Effector memory CD4-positive, alpha-beta T cell (primary cell): ENCODE measurements around the gene PBOV1.

Experiments
- DNase-seq, 3 donors: peaks; one replicate each; pipeline ENCODE4 v3.0.0-alpha.2; 2020
- H3K27ac ChIP-seq: 2 replicates; pipeline ENCODE4 v1.7.0; 2013; ENCODE audit warnings: mild to moderate bottlenecking, low read length, moderate library complexity; ENCODE audit not compliant: insufficient read depth, poor library complexity, severe bottlenecking
- H3K27me3 ChIP-seq: replicated peaks from 2 replicates; pipeline ENCODE4 v1.7.0; 2013; ENCODE audit warnings: mild to moderate bottlenecking, low read length; ENCODE audit not compliant: insufficient read depth, control insufficient read depth, poor library complexity, severe bottlenecking
- H3K36me3 ChIP-seq: 2 replicates; pipeline ENCODE4 v1.7.0; 2013; ENCODE audit warnings: mild to moderate bottlenecking, low read length, moderate library complexity; ENCODE audit not compliant: control insufficient read depth, insufficient read depth
- H3K4me1 ChIP-seq: 2 replicates; pipeline ENCODE4 v1.7.0; 2013; ENCODE audit warnings: low read length, mild to moderate bottlenecking; ENCODE audit not compliant: control insufficient read depth, insufficient read depth, poor library complexity, severe bottlenecking
- H3K4me3 ChIP-seq: 2 replicates; pipeline ENCODE4 v1.7.0; 2013; ENCODE audit warnings: low read length, low read depth, mild to moderate bottlenecking; ENCODE audit not compliant: insufficient read depth, poor library complexity, severe bottlenecking
- H3K9me3 ChIP-seq: 2 replicates; pipeline ENCODE4 v1.7.0; 2013; ENCODE audit warnings: mild to moderate bottlenecking, low read length, moderate library complexity; ENCODE audit not compliant: control insufficient read depth

The PBOV1 gene

GRCh38 chr6:138250513-138251247 is 32.4 kb upstream of the PBOV1 start:
- H3K36me3 ChIP-seq: no peaks in the 10 kb centered on the region
- H3K4me3 ChIP-seq: no peak overlapping the region
- H3K27me3 ChIP-seq: no peaks in the 10 kb centered on the region
- H3K9me3 ChIP-seq: no peaks in the 10 kb centered on the region
- DNase-seq: no peak
- H3K4me1 ChIP-seq: no peaks in the 10 kb centered on the region
- no peak overlapping the region for H3K27ac ChIP-seq

- no peaks in the 10 kb centered on the region for H3K36me3 ChIP-seq
- no peak for DNase-seq
- no peaks in the 10 kb centered on the region for H3K9me3 ChIP-seq
- no peaks in the 10 kb centered on the region for H3K27me3 ChIP-seq
- H3K4me1 ChIP-seq: no peaks in the 10 kb centered on the region
- no peak overlapping the region for H3K4me3 ChIP-seq
- no peak overlapping the region for H3K27ac ChIP-seq
Observed at GRCh38 chr6:138250053-138250452, 31.8 kb upstream of the PBOV1 start.

- no peak for DNase-seq
- H3K27me3 ChIP-seq: no peaks in the 10 kb centered on the region
- H3K36me3 ChIP-seq: no peaks in the 10 kb centered on the region
- H3K9me3 ChIP-seq: no peaks in the 10 kb centered on the region
- H3K4me3 ChIP-seq: no peak overlapping the region
- no peaks in the 10 kb centered on the region for H3K4me1 ChIP-seq
- no peak overlapping the region for H3K27ac ChIP-seq
Observed at GRCh38 chr6:138248878-138249277, 30.6 kb upstream of the PBOV1 start.

GRCh38 chr6:138248011-138248410 is 29.7 kb upstream of the PBOV1 start:
- no peak overlapping the region for H3K27ac ChIP-seq
- H3K36me3 ChIP-seq: no peaks in the 10 kb centered on the region
- no peak for DNase-seq
- H3K27me3 ChIP-seq: no peaks in the 10 kb centered on the region
- H3K9me3 ChIP-seq: no peaks in the 10 kb centered on the region
- H3K4me1 ChIP-seq: no peaks in the 10 kb centered on the region
- no peak overlapping the region for H3K4me3 ChIP-seq

GRCh38 chr6:138246650-138247440 is 28.6 kb upstream of the PBOV1 start:
- Histone ChIP-seq H3K27me3 (no peaks in the 10 kb centered on the region), H3K4me1 (no peaks in the 10 kb centered on the region), H3K27ac (no peak overlapping the region), H3K36me3 (no peaks in the 10 kb centered on the region), H3K9me3 (no peaks in the 10 kb centered on the region), H3K4me3 (no peak overlapping the region)
- DNase-seq: no peak

- DNase-seq: no peak
Observed at GRCh38 chr6:138245751-138246150, 27.5 kb upstream of the PBOV1 start.

GRCh38 chr6:138242987-138243592 is 24.8 kb upstream of the PBOV1 start:
- DNase-seq: no peak
- H3K9me3 ChIP-seq: no peaks in the 10 kb centered on the region
- no peak overlapping the region for H3K4me3 ChIP-seq

More at GRCh38 chr6:138245751-138246150, 27.5 kb upstream of the PBOV1 start:
- Histone ChIP-seq H3K9me3 (no peaks in the 10 kb centered on the region), H3K4me3 (no peak overlapping the region), H3K36me3 (no peaks in the 10 kb centered on the region), H3K27me3 (no peaks in the 10 kb centered on the region), H3K4me1 (no peaks in the 10 kb centered on the region), H3K27ac (no peak overlapping the region)

GRCh38 chr6:138241934-138242333 is 23.6 kb upstream of the PBOV1 start:
- no peaks in the 10 kb centered on the region for H3K4me1 ChIP-seq
- peaks cover 3% of the 10 kb centered on the region for H3K27me3 ChIP-seq
- no peak for DNase-seq
- H3K27ac ChIP-seq: no peak overlapping the region
- H3K36me3 ChIP-seq: no peaks in the 10 kb centered on the region
- no peaks in the 10 kb centered on the region for H3K9me3 ChIP-seq
- H3K4me3 ChIP-seq: no peak overlapping the region

More at GRCh38 chr6:138242987-138243592, 24.8 kb upstream of the PBOV1 start:
- Histone ChIP-seq H3K27me3 (peaks cover under 1% of the 10 kb centered on the region), H3K36me3 (no peaks in the 10 kb centered on the region), H3K27ac (no peak overlapping the region), H3K4me1 (no peaks in the 10 kb centered on the region)

GRCh38 chr6:138241381-138241780 is 23.1 kb upstream of the PBOV1 start:
- no peak for DNase-seq
- H3K27ac ChIP-seq: no peak overlapping the region

More at GRCh38 chr6:138241381-138241780, 23.1 kb upstream of the PBOV1 start:
- Histone ChIP-seq H3K4me1 (no peaks in the 10 kb centered on the region), H3K4me3 (no peak overlapping the region), H3K27me3 (peaks cover 3% of the 10 kb centered on the region), H3K36me3 (no peaks in the 10 kb centered on the region), H3K9me3 (no peaks in the 10 kb centered on the region)
